Measurements from ENCODE around the gene COX11. TPM values are rescaled to one million over a fixed set of nuclear protein-coding genes. Genes with fewer than 3 reads are reported as not detected.

COX11 gene, protein sequence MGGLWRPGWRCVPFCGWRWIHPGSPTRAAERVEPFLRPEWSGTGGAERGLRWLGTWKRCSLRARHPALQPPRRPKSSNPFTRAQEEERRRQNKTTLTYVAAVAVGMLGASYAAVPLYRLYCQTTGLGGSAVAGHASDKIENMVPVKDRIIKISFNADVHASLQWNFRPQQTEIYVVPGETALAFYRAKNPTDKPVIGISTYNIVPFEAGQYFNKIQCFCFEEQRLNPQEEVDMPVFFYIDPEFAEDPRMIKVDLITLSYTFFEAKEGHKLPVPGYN
- polyA plus RNA-seq (ENCODE audit: insufficient read length in 4 of 4), result 100 to 1,000 TPM in 1 of 4 donors, 10 to 100 TPM in 3; 57.2 to 109 (median 90.1) TPM

GRCh38 chr17:54968262-54968987, at the start of gene COX11, which contains the start of gene STXBP4:
Gene COX11, minus strand, starts transcription at chr17:54968654. Its CDS starts 8 bp downstream, at chr17:54968646.
Gene STXBP4, plus strand, starts transcription at chr17:54968765. Its CDS starts 17,455 bp downstream, at chr17:54986220.
- peak; percentile 95 to 99 (median 96) for DNase-seq (ENCODE audit: low read depth in 4 of 4, low spot score in 3 of 4)

DNA sequence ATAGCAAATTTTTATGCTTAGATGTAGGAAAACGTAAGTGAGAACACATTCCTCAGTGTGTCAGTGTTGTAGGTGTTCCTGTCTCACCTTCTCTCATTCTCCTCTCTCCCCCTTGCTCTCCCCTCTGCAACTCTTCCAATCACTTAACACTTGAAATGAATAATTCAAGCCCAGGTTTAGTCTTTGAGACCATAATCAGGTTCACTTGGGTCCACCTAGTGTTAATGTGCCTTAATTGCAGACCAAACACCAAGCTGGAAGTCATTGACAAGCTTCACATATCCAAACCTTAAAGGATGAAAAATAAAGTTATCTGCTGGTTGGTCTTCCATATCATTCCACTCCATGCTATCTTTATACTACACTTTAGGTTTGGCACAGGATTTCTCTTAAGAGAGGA, 37.1 kb upstream of the COX11 start:
- DNase-seq (ENCODE audit: low read depth in 4 of 4, low spot score in 3 of 4), result no peak

DNA sequence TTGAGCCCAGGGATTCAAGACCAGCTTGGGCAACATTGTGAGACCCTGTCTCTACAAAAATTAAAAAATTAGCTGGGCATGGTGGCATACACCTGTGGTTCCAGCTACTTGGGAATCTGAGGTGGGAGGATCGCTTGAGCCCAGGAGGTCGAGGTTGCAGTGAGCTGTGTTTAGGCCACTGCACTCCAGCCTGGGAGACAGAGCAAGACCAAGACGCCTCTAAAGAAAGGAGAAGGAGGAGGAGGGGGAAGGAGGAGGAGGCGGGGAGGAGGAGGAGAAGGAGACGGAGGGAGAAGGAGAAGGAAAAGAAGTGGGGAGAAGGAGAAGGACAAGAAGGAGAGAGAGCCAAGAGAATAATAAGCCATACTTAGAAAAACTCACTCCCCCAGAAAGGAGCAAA, 36.0 kb upstream of the COX11 start:
- DNase-seq (ENCODE audit: low read depth in 4 of 4, low spot score in 3 of 4), result no peak

DNA sequence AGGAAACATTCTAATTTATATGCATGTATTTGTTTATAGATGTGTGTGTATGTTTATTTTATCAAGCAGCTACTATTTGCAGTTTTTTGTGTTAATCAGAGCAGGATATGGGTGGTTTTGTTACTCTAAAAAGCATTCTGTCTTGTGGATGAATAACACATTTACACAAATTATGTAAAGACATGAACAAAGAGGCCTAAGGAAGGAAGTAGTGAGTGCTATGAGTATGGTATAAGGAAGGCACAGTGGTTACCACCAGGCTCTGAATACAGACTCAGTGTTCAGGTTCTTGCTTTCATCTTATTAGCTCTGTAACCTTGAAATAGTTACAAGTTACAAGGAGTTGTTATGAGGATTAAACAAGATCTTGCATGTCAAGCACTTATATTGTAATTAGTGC, 34.0 kb upstream of the COX11 start:
- no peak for DNase-seq (ENCODE audit: low read depth in 4 of 4, low spot score in 3 of 4)

GRCh38 chr17:54996441-54996840, 28.0 kb upstream of the COX11 start:
- DNase-seq (ENCODE audit: low read depth in 4 of 4, low spot score in 3 of 4), result no peak

DNA sequence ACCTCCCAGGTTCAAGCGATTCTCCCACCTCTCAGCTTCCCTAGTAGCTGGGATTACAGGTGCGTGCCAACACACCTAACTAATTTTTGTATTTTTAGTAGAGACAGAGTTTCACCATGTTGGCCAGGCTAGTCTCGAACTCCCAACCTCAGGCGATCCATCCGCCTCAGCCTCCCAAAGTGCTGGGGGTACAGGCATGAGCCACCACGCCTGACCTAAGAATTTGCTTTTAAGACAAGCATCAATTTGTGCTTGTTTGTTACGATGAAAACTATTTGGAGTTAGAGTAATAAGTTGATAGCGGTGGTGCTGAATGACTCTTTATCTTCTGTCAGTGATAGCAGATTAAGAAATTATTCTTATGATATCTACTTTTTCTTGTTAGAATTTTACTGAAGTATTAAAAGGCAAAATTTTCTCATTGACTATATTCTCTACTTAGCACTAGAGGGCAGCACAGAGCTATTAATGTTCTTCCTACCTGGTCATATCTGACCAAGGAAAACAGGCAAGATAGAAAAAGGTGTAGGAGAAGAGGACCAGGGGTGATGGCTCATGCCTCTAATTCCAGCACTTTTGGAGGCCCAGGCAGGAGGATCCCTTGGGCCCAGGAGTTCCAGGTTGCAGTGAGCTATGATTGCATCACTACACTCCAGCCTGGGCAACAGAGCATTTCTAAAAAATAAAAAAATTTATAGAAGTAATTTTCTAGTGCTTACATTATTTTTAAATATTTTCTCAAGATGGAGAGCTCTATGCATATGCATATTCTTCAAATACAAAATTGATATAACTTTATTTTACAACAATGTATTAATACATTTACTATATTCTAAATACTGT, 24.6 kb upstream of the COX11 start:
- DNase-seq (ENCODE audit: low read depth in 4 of 4, low spot score in 3 of 4), result peak in 2 of 4 donors; percentile 29 to 33

DNA sequence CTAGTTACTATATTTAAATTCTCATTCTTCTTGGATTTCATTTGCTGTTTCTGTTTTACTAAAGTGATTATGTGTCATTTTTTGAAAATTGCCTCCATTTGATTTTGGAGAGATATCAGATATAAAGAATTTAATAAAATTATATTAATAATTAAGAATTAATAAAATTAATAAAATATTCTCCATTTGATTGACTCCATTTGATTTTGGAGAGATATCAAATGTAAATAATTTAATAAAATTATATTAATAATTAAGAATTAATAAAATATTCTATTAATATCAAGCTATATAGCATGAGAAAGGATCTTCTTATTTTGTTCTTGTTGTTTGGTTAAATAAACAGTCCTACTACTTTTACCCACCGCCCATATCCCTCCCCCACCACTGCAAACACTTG, 23.1 kb upstream of the COX11 start:
- DNase-seq (ENCODE audit: low read depth in 4 of 4, low spot score in 3 of 4), result no peak

DNA sequence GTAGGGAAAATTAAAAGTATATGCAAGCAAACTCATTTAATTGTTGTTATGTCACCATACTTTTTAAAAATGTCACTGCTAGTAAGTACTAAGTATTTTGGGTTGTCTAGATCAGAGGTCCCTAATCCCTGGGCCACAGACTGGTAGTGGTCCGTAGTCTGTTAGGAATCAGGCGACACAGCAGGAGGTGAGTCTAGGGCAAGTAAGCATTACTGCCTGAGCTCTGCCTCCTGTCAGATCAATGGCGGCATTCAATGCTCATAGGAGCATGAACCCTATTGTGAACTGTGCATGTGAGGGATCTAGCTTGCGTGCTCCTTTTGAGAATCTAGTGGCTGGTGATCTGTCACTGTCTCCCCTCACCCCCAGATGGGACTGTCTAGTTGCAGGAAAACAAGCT, 21.7 kb upstream of the COX11 start:
- no peak for DNase-seq (ENCODE audit: low read depth in 4 of 4, low spot score in 3 of 4)

- DNase-seq (ENCODE audit: low read depth in 4 of 4, low spot score in 3 of 4), result no peak
Observed at GRCh38 chr17:54985476-54985875, 17.0 kb upstream of the COX11 start.

GRCh38 chr17:54983260-54983659, 14.8 kb upstream of the COX11 start:
- DNase-seq (ENCODE audit: low read depth in 4 of 4, low spot score in 3 of 4), result no peak

DNA sequence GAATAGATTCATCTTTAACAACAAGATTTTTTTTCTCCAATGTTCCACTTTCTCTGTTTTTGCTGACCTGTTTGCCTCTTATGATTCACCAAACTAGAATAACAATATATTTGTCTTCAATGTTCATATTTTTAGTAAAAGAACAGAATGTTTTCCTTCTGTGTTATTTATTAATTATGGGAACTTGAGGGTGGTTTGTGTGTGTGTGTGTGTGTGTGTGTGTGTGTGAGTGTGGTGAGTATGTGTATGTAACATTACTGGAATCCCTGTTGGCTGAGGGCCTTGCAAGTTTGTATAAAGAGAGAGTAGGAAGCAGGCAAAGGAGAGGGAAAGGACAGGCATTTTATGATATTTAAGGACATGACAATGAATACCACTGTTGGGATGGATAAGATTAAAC, 13.9 kb upstream of the COX11 start:
- no peak for DNase-seq (ENCODE audit: low read depth in 4 of 4, low spot score in 3 of 4)

DNA sequence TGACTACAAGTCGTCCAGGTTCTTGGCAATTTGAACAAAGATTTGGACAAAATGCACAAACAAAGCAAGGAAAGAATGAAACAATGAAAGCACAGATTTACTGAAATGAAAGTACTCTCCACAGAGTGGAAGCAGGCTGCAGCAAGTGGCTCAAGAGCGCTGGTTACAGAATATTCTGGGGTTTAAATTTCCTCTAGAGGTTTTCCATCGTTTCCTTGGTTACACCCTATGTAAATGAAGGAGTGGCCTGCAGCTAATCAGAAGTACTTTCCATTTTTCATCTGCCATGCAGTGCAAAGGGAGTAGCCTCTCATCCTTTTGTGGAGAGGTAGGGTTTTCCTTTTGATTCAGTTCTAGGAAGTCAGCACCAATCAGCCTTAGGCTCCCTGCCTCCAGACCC, 11.9 kb upstream of the COX11 start:
- DNase-seq (ENCODE audit: low read depth in 4 of 4, low spot score in 3 of 4), result no peak

DNA sequence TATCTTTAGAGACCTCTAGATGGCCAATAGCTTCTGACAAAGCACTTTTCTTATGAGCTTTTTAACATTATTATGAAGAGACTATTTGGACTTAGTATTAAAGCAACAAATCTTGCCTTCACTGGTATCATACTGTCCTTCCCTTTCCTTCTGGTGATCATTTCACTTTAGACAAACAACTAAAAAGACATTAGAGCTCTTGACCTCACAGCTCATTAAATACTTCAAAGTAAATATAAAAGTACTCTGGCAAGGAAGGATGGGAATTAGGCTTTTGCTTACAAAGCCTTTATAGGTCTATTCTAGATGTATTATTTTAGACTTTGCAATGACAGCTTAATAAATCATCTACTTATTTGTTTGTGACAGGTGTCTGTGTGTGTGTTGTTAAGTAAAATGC, 11.2 kb upstream of the COX11 start:
- DNase-seq (ENCODE audit: low read depth in 4 of 4, low spot score in 3 of 4), result no peak

DNA sequence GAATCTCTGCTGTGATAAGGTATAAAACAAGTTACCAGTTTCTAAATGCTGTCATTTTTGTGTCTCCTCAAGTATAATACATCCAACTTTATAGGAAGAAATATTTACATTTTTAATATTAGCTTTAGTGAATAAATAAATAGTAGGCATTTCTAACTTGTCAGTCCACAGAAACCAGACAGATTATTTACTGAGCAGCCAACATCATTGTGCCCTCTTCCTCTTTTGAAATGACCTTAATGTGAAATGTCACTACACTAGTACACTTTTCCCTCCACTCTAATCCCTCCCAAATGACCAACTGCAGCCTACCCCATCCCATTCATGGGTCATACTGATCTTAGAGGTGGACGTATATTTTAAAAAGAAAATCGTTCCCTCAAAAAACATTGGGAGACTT, 9.3 kb upstream of the COX11 start:
- DNase-seq (ENCODE audit: low read depth in 4 of 4, low spot score in 3 of 4), result no peak

DNA sequence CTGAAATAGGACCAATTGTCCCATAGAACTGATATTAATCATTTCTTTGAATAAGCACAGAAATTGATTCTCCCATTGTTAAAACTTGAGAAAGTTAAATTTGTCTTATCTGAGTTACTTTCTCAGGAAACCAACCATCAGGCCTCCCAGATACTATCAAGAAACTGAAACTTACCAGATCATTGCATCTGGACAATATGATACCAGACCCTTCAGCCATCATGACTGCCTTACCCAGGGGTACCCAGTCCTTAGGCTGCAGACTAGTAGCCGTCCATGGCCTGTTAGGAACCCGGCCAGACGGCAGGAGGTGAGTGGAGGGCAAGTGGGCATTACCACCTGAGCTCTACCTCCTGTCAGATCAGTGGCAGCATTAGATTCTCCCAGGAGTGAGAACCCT, 7.9 kb upstream of the COX11 start:
- DNase-seq (ENCODE audit: low read depth in 4 of 4, low spot score in 3 of 4), result no peak

GRCh38 chr17:54974759-54975158, 6.3 kb upstream of the COX11 start:
- no peak for DNase-seq (ENCODE audit: low read depth in 4 of 4, low spot score in 3 of 4)

DNA sequence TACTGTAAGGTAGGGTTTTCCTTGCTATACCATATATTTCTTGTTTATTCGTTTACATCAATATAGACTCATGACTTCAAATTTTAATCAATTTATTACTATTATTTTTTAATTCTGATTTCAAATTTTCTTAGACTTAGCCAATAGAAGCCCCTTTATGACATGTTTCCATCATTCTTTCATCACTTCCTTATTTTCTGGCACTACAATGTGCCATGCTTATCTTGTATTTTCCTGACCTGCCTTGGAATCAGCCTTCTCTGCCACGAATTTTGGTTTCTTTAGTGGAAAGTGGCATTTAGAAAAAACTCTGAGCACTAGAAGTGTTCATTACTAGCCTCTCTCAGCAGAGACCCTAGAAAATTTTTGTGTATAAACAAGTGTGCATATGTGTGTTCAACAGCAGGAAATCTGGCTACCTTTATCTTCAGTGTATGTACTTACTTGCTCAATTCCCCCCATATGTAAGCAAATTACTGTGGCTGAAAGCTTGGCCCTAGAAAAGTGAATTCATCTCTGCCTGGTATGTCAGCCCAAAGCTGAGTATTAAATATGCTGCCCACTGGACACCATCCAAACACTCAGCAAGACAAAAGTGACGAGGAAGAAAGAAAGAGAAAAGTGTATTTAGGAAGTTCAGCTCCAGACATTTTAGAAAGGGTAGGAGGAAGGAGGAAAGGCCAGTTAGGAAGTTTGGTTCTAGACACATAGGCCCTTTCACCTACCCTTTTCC, 4.1 kb upstream of the COX11 start:
- no peak for DNase-seq (ENCODE audit: low read depth in 4 of 4, low spot score in 3 of 4)

- no peak for DNase-seq (ENCODE audit: low read depth in 4 of 4, low spot score in 3 of 4)
Observed at GRCh38 chr17:54971901-54972300, 3.4 kb upstream of the COX11 start.

- no peak for DNase-seq (ENCODE audit: low read depth in 4 of 4, low spot score in 3 of 4)
Observed at GRCh38 chr17:54971147-54971546, 2.7 kb upstream of the COX11 start.

Data from left renal pelvis (tissue), 4 donors.